GM21737 (cell line): ENCODE results near the gene LRP4.

Source experiments
- ATAC-seq: cut with Tn5 transposase; IDR thresholded peaks from one replicate; pipeline ENCODE4 v1.9.1; 2021; ENCODE audit warnings: mild to moderate bottlenecking, moderate library complexity; ENCODE audit not compliant: unreplicated experiment

Gene LRP4

GRCh38 chr11:46849631-46850030 lies 68.7 kb downstream of the LRP4 start:
- ATAC-seq = no peak

GRCh38 chr11:46846510-46846830 lies 71.9 kb downstream of the LRP4 start:
- peak; percentile 22 for ATAC-seq

- peak; percentile 94 for ATAC-seq
Measured at GRCh38 chr11:46845740-46846509, 72.4 kb downstream of the LRP4 start, which contains the start of gene CKAP5. TSS of gene CKAP5 (minus strand) at chr11:46846280. CDS start at chr11:46821231, 25,049 bp downstream.

- ATAC-seq = no peak
Measured at GRCh38 chr11:46845440-46845739, 73.0 kb downstream of the LRP4 start.

GRCh38 chr11:46840116-46840515 lies 78.2 kb downstream of the LRP4 start:
- no peak for ATAC-seq

- no peak for ATAC-seq
Measured at GRCh38 chr11:46838501-46838900, 79.8 kb downstream of the LRP4 start.

GRCh38 chr11:46837860-46838259 lies 80.5 kb downstream of the LRP4 start:
- no peak for ATAC-seq

GRCh38 chr11:46836870-46837269 lies 81.5 kb downstream of the LRP4 start:
- ATAC-seq = no peak

- ATAC-seq = no peak
Measured at GRCh38 chr11:46836431-46836830, 81.9 kb downstream of the LRP4 start.

GRCh38 chr11:46835897-46836296 lies 82.5 kb downstream of the LRP4 start:
- ATAC-seq = no peak

- no peak for ATAC-seq
Measured at GRCh38 chr11:46834821-46835220, 83.5 kb downstream of the LRP4 start.

GRCh38 chr11:46832511-46833214 lies 85.7 kb downstream of the LRP4 start:
- ATAC-seq = no peak

- ATAC-seq = no peak
Measured at GRCh38 chr11:46827995-46828394, 90.4 kb downstream of the LRP4 start.

GRCh38 chr11:46826310-46827044 lies 91.9 kb downstream of the LRP4 start:
- ATAC-seq = peak; percentile 99

- ATAC-seq = no peak
Measured at GRCh38 chr11:46808799-46809431, 109.4 kb downstream of the LRP4 start.
